Endothelial cell of umbilical vein (primary cell): ENCODE results near the gene PRR23A. TPM values are rescaled to one million over a fixed set of nuclear protein-coding genes. Genes with fewer than 3 reads are reported as not detected.

Source experiments
- BruUV-seq: library from RNA; stranded (reverse); fragments of 400-500 nt; replicated peaks from 2 replicates; lab custom pipeline; 2021; lab: Mats Ljungman, UMichigan
- CTCF ChIA-PET: fragments of 300-600, 350-600 bp; sonication (Branson Sonifier 250); formaldehyde crosslinking; loops from one replicate; lab custom pipeline; 2021; ENCODE audit warnings: antibody characterized with exemption, inconsistent platforms; lab: Charles Lee
- POLR2A ChIA-PET: fragments of 300-600, 350-600 bp; sonication (Branson Sonifier 250); formaldehyde crosslinking; loops from one replicate; lab custom pipeline; 2021; ENCODE audit warnings: antibody characterized with exemption, inconsistent platforms; lab: Charles Lee
- DNase-seq: peaks from one replicate; pipeline ENCODE4 v3.0.0-alpha.2; 2011; ENCODE audit warnings: low read depth, low spot score
- FAIRE-seq: peaks from 2 replicates; lab custom pipeline; 2011; peaks lifted over from hg19 to GRCh38; lab: Jason Lieb, UNC
- H2AFZ ChIP-seq: 2 replicates; pipeline ENCODE4 v1.6.0; 2012; ENCODE audit warnings: low read depth, low read length, control low read depth, inconsistent platforms
- H3K27ac ChIP-seq: 2 replicates; pipeline ENCODE4 v1.5.1; 2011; ENCODE audit warnings: low read depth, mild to moderate bottlenecking, control low read depth, low read length, moderate library complexity; ENCODE audit not compliant: insufficient read depth
- H3K27me3 ChIP-seq, 2 experiments: 2 replicates each; pipeline versions ENCODE4 v1.6.0 to v1.6.1; 2011; ENCODE audit warnings: low read length in 2 of 2, mixed read lengths in 1 of 2; ENCODE audit not compliant: control insufficient read depth in 2 of 2, insufficient read depth in 2 of 2
- H3K36me3 ChIP-seq, 2 experiments: 2 replicates in 1 of 2; 3 replicates in 1 of 2; pipeline ENCODE4 v1.5.1; 2011; ENCODE audit warnings: low read length in 2 of 2, mild to moderate bottlenecking in 1 of 2, moderate library complexity in 1 of 2; ENCODE audit not compliant: control insufficient read depth in 2 of 2, insufficient read depth in 2 of 2; ENCODE audit errors: extremely low read depth in 1 of 2
- H3K4me1 ChIP-seq: 3 replicates; pipeline ENCODE4 v1.5.1; 2011; ENCODE audit warnings: mild to moderate bottlenecking, low read length; ENCODE audit not compliant: control insufficient read depth, insufficient read depth; ENCODE audit errors: extremely low read depth
- H3K4me2 ChIP-seq: 2 replicates; pipeline ENCODE4 v1.6.1; 2011; ENCODE audit warnings: low read length, control low read depth, mixed read lengths; ENCODE audit not compliant: insufficient read depth
- H3K4me3 ChIP-seq, 3 experiments: fragments of 200-600 bp in 1 of 3; sonication (generic), shearing (Covaris generic) in 1 of 3; replicated peaks in 1 of 3; 2 replicates each; pipeline ENCODE4 v1.5.1; 2011 to 2016; ENCODE audit warnings: control low read depth in 3 of 3, low read length in 3 of 3, mild to moderate bottlenecking in 2 of 3, inconsistent platforms in 1 of 3, low read depth in 1 of 3, moderate library complexity in 1 of 3; ENCODE audit not compliant: insufficient read depth in 1 of 3
- H3K79me2 ChIP-seq: 2 replicates; pipeline ENCODE4 v1.6.0; 2012; ENCODE audit warnings: low read length, inconsistent platforms; ENCODE audit not compliant: control insufficient read depth, insufficient read depth
- H3K9ac ChIP-seq: replicated peaks from 2 replicates; pipeline ENCODE3; 2011; ENCODE audit warnings: low read length, control low read depth; ENCODE audit not compliant: insufficient read depth; ENCODE audit errors: extremely low read depth
- H3K9me1 ChIP-seq: replicated peaks from 3 replicates; pipeline ENCODE4 v1.6.0; 2011; ENCODE audit warnings: mild to moderate bottlenecking, low read length; ENCODE audit not compliant: control insufficient read depth, insufficient read depth; ENCODE audit errors: extremely low read depth
- H3K9me3 ChIP-seq: replicated peaks from 2 replicates; pipeline ENCODE4 v1.5.1; 2012; ENCODE audit warnings: low read length, inconsistent platforms; ENCODE audit not compliant: control insufficient read depth, insufficient read depth
- H4K20me1 ChIP-seq: replicated peaks from 2 replicates; pipeline ENCODE3; 2011; ENCODE audit warnings: mild to moderate bottlenecking, low read length; ENCODE audit not compliant: control insufficient read depth, insufficient read depth; ENCODE audit errors: extremely low read depth
- CTCF ChIP-seq, 2 donors: IDR thresholded peaks; 1 replicate in 1 of 2; 2 replicates in 1 of 2; pipeline ENCODE4 v1.5.1; 2011; ENCODE audit warnings: low read length in 2 of 2, mild to moderate bottlenecking in 2 of 2, moderate library complexity in 2 of 2, control low read depth in 1 of 2, inconsistent platforms in 1 of 2, low read depth in 1 of 2; ENCODE audit not compliant: insufficient read depth in 1 of 2; ENCODE audit errors: extremely low read depth in 1 of 2
- EZH2 ChIP-seq: IDR thresholded peaks from 2 replicates; pipeline ENCODE4 v1.6.1; 2012; ENCODE audit warnings: borderline replicate concordance, low read depth, mild to moderate bottlenecking, moderate library complexity, low read length, inconsistent platforms; ENCODE audit not compliant: severe bottlenecking
- FOS ChIP-seq: IDR thresholded peaks from 2 replicates; pipeline ENCODE4 v1.6.1; 2011; ENCODE audit warnings: mild to moderate bottlenecking, low read length, moderate library complexity, borderline replicate concordance; ENCODE audit not compliant: insufficient read depth
- GATA2 ChIP-seq: IDR thresholded peaks from 2 replicates; pipeline ENCODE4 v1.7.0; 2011; ENCODE audit warnings: low read depth, mild to moderate bottlenecking, moderate library complexity, mixed read lengths, low read length; ENCODE audit not compliant: insufficient read length, insufficient read depth
- JUN ChIP-seq: IDR thresholded peaks from 2 replicates; pipeline ENCODE4 v1.6.1; 2011; ENCODE audit warnings: borderline replicate concordance, low read depth; ENCODE audit not compliant: insufficient read length, insufficient read depth
- MAX ChIP-seq: IDR thresholded peaks from 2 replicates; pipeline ENCODE4 v1.6.1; 2011; ENCODE audit not compliant: insufficient read depth, insufficient read length
- MYC ChIP-seq: IDR thresholded peaks from one replicate; pipeline ENCODE4 v1.6.1; 2011; ENCODE audit warnings: mild to moderate bottlenecking, low read depth, low read length
- POLR2A ChIP-seq: IDR thresholded peaks from 2 replicates; pipeline ENCODE4 v1.6.1; 2012; ENCODE audit warnings: low read depth, mild to moderate bottlenecking, control low read depth, low read length
- POLR2AphosphoS5 ChIP-seq: IDR thresholded peaks from 2 replicates; pipeline ENCODE4 v1.6.1; 2012; ENCODE audit warnings: low read depth, mild to moderate bottlenecking, control low read depth, low read length, moderate library complexity; ENCODE audit not compliant: insufficient read depth
- dilution Hi-C: fragments of 300-500 bp; cut with MboI; formaldehyde crosslinking; loops from one replicate; pipeline ENCODE4 v1.15.0; 2019; ENCODE audit warnings: low sequenced_read_pairs; ENCODE audit not compliant: extremely low pct_ligation_motif_present
- intact Hi-C: fragments of 100-400 bp; cut with micrococcal nuclease; formaldehyde crosslinking; loops from one replicate; pipeline ENCODE4 v1.10.0; 2022
- polyA plus RNA-seq, 4 experiments: library from polyadenylated mRNA; depleted of rRNA in 3 of 4; stranded (reverse) in 3 of 4; unstranded in 1 of 4; fragments of >200 nt; gene quantifications; 2 replicates each; pipeline versions ENCODE4 v1.2.1 to v1.2.3, GENCODE V29; 2011 to 2012; ENCODE audit warnings: missing spikeins in 1 of 4
- total RNA-seq: library from RNA; stranded (reverse); gene quantifications from 2 replicates; pipeline ENCODE4 v1.2.3, GENCODE V29; 2021

PRR23A gene
- total and polyA plus RNA-seq, 2 donors (not counting 3 experiments of a cell fraction or from before 2014, with no cell fraction given): not detected

GRCh38 chr3:139043554-139044365, 37.7 kb upstream of the PRR23A start:
- ChIA-PET POLR2A (no interaction called here), CTCF (no interaction called here)
- Histone ChIP-seq H3K27ac (no peak overlapping the region), H3K4me3 (no peak overlapping the region), H3K9me1 (no peaks in the 10 kb centered on the region), H4K20me1 (no peaks in the 10 kb centered on the region), H3K9ac (no peak overlapping the region), H3K4me1 (no peaks in the 10 kb centered on the region), H3K36me3 (no peaks in the 10 kb centered on the region), H3K79me2 (no peaks in the 10 kb centered on the region), H3K4me2 (no peak overlapping the region), H2AFZ (no peak overlapping the region), H3K27me3 (no peaks in the 10 kb centered on the region), H3K9me3 (no peaks in the 10 kb centered on the region)
- dilution Hi-C loops (no loop called here), intact Hi-C loops (no loop called here)
- FAIRE-seq (no peak), DNase-seq (no peak)
- BruUV-seq: no TSS peak
- TF ChIP-seq FOS: no peak
- no peak for TF ChIP-seq POLR2AphosphoS5
- TF ChIP-seq JUN: no peak
- TF ChIP-seq MYC: no peak
- TF ChIP-seq MAX: no peak
- TF ChIP-seq GATA2: no peak
- no peak for TF ChIP-seq CTCF (IDR thresholded peaks at IDR 0.05; ENCODE audit: extremely low read depth in 1 of 2, insufficient read depth in 1 of 2, low read depth in 1 of 2, low read length in 2 of 2)
- no peak for TF ChIP-seq POLR2A
- TF ChIP-seq EZH2: no peak
